SK-MEL-5 (cell line): Measurements from ENCODE around the gene PPP2R2B. TPM values are rescaled to one million over a fixed set of nuclear protein-coding genes. Genes with fewer than 3 reads are reported as not detected.

ENCODE experiments used
- DNase-seq: peaks from one replicate; pipeline ENCODE4 v3.0.0-alpha.2; 2016; ENCODE audit warnings: low read depth, low spot score
- in situ Hi-C: cut with HindIII; loops from 2 replicates; pipeline ENCODE4 v1.10.0; 2016; ENCODE audit warnings: low sequenced_read_pairs, high pct_unique_total_duplicates, low pct_unique_long_range_greater_than_20kb
- total RNA-seq: library from RNA; depleted of rRNA; stranded (reverse); fragments of >200 nt; shearing (Covaris generic); gene quantifications from 2 replicates; pipeline ENCODE4 v1.2.3, GENCODE V29; 2014

The PPP2R2B gene
- total RNA-seq, 1 experiment from 2014 or later, result not detected

DNA sequence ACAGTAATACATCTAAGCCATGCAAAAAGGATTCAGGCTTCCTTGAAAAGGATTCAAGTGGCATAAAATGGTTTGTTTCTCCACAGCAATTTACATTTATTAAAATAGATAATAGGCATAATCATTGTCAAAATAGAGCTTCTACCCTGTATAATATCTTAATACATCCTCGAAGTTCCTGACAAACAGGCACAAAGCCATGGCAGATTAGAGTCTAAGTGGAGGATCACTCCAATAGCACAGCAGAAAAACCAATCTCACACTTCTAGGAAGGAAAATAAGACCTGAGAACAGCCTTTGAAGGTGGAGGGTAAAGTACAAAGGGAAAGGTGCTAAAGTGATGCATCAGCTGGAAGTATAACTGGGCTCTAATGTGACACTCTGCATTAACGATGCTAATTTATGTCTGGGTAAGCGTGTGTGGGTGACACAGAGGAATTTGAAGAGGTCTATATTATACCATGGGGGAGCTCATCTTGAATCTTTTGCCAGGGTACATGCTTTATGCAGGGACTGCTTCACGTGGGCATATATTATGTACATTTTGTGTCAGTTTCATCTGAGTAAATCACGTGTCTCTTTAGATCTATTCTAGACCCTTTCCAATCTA, 28.8 kb downstream of the PPP2R2B start:
- in situ Hi-C loops, result no loop called here
- no peak for DNase-seq

DNA sequence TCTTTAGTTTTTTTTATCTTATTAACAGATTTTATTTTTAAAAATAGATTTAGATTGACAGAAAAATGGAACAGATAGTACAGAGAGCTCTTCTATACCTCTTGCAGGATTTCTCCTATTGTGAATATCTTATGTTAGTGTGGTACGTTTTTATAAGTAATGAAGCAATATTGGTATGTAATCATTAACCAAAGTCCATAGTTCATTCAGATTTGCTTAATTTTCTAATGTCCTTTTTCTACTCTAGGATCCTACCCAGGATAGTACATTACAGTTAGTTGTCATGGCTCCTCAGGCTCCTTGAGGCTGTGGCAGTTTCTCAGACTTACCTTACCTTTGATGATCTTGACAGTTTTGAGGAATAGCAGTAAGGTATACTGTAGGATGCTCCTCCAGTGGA, 30.4 kb downstream of the PPP2R2B start:
- in situ Hi-C loops, result no loop called here
- DNase-seq, result no peak

DNA sequence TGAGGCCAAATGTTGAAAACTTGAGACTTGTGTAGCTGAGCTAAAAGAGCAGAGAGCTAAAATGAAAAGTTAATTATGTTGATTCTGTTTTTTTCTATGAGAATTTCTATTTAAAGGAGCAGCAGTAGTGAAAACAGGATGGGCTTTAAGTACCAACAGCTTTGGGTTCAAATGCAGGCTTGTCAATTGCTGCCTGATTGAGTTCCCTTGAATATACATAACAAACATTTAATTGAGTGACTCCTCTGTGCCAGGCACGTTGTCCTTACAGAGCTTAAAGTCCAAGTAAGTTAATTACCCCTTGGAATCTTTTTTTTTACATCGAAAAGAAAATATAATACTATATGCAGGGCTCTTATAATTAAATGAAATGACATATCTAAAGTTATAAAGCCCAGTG, 38.5 kb downstream of the PPP2R2B start:
- no peak for DNase-seq
- in situ Hi-C loops, result no loop called here

DNA sequence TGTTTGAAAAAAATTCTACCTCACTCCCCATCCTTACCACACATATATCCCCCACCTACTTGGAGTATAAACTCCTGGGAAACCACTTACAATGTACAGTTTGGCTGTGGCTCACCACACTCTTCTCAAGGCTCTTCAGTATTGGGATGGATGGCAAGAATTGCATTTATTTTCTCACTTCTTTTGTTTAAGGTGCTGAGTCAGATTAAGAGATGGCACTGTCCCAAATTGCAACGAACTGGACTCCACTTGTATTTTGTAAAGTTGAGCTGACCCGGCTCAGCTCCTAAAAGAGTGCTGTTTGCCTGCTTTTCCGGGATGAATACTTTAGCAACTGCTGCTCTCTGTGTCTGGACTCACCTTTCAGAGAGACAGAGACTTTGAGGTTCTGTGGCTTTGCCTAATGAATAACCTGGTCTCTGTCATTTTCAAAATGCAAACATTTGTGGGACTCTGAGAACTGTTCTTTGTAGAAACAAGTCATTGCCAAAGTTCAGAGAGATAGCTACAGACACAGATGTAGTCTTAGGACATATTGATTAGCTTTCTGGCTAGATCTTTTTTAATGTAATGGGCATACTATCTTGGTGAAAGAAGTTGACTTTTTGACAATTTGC, 42.2 kb downstream of the PPP2R2B start:
- in situ Hi-C loops, result no loop called here
- DNase-seq, result no peak

DNA sequence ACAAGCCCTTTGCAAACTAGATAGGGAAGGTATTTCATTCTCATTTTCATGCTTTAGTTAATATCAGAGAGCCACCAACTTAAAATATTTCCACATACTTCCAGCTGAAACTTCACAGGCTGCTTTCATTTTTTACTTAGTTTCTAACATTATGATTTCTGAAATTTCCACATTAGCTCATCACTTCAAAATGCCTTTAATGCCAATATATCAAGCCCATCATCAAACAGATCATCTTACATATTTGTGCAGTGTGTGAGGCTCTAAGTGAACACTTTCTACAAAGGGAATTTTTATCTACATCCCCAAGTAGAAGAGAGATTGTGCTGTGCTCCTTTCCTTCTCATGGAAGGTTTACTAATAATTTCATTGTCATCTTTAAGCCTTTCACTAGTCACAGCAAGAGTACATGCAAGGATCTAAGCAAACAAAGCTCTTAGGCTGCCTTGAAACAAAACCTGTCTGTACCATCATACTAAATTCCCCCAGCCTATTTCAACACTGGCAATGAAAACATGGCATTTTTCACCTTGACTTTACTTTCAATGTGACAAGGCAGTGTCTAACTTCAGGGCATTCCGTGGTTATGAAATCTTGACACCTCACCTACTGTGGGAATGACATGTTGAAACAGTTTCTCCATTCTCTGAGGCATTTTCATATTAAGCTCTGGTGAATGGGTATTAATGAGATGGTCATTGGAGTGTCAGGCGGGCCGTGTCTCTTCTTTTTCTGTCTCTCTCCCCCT, 45.4 kb downstream of the PPP2R2B start:
- in situ Hi-C loops, result no loop called here
- DNase-seq, result no peak

DNA sequence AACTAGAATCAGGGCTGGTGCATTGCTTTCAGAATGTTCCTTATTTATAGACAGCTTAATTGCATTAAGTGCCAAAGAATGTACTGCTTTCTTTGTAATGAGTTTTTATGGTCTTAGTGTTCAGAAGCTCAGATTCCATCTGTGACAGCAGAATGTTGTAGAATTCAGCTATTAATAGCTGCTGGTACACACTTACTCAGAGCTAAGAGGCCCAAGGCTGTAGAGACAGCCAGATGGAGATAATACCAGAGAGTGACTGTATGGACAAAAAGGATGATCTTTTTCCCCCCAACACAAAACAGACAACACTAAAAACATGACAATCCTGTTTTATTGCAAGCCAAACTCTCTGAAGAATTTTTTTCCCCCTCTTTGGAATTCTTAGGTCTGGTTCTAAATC, 50.2 kb downstream of the PPP2R2B start:
- DNase-seq, result no peak
- in situ Hi-C loops, result no loop called here

DNA sequence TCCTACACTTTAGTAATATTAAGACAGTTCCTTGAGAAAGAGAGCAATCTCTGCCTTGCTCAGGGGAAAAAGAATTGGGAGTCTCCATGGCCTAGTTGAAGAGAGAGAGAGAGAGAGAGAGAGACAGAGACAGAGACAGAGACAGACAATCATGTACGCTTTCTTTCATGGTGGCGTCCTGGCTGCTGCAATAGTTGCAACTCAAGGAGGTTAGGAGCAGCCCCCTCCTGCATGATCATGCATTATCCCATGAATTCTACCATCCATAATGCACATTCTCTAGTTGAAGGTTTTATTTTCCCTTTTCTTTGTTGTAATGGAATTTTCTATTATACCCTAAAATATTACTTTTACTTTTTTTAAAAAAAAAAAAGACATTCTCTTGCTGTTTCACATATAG, 50.7 kb downstream of the PPP2R2B start:
- in situ Hi-C loops, result no loop called here
- DNase-seq, result no peak

DNA sequence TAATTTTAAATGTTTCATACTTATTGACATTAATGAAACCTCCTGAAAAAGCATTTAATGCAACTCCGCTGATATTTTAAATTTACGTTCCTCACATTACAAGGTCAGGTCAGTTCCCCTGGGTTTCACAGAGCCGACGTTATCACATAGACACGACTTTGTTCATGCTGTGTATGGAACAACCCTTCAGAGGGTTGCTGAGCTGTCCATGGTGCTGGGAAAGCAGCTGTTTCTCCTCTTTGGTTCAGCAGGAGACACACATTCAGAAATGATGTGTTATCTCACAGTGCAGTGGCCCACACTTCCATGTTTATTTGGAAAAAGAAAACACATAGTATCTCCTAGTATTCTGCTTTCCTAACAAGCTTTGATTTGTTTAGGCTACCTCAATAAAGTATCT, 53.5 kb downstream of the PPP2R2B start:
- in situ Hi-C loops, result no loop called here
- peak; percentile 32 for DNase-seq

DNA sequence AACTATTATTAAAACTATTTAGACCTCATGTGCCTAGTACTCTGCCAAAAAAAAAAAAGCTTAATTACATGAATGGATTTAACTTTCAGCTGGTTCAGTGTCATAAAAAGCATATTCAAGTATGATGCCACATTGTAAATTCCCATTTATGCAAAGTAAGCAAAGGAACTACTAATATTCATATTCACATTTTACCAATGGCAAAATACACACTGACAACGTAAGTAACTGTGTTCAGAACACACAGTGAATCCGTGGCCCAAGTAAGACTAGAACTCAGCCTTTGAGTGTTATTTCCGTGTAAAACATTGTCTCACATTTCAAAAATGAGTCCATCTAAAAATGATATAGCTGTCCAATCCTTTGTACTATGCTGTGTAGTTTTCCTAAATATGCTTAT, 56.8 kb downstream of the PPP2R2B start:
- no peak for DNase-seq
- in situ Hi-C loops, result no loop called here

DNA sequence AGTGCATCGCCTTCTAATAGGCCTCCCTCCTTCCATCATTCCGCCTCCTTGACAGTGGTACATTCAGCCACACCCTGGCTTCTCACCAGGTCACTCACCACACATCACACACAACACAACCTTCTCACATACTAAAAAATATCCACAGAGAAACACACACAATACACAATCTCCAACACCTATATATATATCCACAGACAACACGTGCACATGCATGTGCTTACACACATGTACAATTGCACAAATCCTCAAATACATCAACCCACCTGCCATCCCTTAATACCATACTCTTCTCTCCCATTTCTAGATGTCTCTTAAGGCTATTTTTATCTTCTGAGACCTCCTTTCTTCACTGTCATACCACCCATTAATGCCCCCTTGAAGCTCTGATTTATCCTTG, 57.6 kb downstream of the PPP2R2B start:
- DNase-seq, result no peak
- in situ Hi-C loops, result no loop called here

DNA sequence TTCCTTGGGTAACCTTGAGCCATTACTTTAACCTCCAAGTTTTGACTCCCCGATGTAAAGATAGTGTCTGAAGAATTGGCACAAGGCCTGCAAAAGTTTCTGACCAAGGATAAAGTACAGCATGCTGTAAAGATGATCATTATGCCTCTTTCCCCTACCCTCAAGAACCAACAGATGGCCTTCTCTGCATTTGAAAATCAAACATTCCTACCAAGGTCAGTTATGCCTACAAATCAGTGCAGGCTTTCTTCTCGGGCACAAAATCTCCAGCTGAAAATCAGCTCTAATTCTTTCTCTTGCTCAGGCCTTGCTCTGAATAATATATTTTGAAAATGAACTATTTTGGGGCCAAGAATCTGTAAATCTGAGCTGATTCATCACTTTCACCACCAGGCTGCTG, 59.7 kb downstream of the PPP2R2B start:
- in situ Hi-C loops, result no loop called here
- no peak for DNase-seq

DNA sequence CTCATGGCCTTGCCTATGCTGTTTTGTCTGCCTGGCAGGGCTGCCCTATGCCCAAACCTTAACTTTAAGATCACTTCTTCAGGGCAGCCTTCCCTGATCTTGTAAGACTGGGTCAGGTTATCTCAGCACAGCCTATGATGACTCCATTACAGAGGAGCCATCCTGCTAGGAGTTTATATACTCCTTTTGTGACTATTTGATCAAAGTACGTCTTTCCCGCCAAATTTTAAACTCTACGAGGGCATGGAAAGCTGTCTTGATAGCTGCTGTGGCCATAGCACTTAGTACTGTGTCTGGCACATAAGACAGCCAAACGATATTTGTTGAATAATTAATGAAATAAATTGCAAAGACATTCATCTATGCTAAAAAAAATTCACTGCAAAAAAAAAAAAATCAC, 60.6 kb downstream of the PPP2R2B start:
- DNase-seq, result no peak
- in situ Hi-C loops, result no loop called here

DNA sequence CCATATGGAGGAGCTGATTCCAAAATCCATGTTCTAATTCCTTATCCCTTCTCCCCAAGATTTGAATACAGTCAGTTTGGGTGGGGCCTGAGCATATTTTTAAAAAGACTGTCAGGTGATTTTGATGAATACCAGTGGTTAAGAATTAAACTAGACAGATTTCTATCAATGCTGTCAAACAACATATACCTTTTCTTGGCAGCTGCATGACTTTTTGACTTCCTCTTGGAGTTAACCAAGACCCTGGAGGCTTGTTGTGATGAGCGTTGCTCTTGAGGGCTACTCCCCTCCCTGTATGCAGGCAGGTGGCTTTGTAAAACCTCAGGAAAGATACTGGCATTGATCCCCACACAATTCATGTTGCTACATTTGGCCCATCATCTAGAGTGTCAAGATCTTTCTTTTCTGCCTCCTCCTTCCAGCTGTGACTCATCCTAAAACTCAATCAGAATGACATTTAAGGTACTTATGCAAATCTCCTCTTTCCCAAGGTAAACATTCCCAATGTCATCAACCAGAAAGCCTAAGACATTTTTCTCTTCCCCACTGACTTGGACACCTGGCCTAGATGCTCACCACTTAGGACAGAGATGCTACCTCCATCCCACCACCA, 61.7 kb downstream of the PPP2R2B start:
- in situ Hi-C loops, result no loop called here
- no peak for DNase-seq

DNA sequence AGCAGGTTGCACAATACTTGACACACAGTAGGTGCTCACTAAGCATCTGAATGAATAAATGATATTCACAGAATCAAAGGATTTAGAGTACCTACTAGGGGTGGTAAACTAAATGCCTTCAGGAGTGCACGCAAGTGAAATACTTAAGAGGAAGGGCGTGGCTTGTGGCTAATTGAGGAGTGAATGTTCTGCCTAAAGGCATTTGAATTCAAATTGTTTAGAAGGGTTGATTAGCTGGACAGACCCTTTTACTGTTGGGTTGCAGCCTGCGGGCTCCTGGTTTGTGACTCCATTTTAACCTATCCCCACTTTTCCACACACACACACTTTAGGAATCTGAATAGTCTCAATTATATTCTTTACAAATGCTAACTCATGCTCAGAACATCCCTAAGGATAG, 63.1 kb downstream of the PPP2R2B start:
- DNase-seq, result peak; percentile 1
- in situ Hi-C loops, result no loop called here

DNA sequence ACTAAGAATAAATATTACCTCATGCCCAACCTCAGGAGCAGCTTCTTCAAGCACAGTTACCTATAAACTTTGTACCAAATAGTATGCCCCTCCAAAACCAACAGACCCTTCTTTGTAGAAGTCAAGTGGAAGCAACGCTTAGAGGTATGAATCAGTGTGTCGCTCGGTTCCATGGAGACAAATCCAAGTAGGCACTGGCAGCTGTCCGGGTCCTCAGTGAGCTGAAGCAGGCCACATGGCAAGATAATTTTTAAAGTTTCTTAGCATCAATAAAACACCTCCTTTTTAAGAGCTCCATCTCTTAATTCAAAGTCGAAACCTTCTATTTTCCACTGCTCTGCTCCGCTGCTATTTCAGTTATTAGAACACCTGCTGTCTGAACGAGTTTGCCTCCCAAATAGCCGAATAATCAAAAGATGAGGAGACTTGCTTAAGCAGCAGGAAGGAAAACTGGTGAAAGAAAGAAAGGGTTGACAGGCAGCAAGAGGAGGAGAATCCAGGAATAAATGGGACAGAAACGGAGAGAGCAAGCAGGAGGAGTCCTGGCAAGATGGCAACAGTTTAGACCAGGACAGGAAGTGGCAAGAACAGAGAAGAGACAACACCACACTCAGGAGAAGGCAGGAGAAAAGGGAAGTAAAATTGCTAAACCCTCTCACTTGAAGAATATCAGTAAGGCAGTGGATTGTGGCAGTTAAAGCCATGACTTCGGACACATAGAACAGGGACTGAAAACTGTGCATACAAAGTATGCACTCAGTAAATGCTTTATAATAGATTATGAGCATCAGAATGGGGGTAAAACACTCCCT, 65.0 kb downstream of the PPP2R2B start:
- no peak for DNase-seq
- in situ Hi-C loops, result no loop called here

DNA sequence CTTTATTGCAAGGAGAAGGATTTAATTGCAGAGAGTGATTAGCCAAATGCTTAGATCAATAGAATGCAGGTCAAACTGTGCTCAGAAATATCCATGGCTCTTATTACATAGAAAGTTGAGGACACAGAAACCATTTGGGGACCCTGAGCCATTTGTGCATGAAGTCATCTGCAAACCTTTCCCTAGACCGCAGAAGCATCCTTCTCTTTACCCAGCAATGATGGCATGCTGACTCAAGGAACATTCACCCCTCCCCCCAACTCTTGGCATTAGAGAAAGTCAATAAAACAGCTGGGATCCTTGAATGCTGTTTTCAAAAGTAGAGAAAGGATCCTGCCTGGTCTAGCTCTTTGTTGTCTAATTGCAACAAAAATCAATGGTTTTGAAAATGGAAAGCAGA, 73.5 kb downstream of the PPP2R2B start:
- no peak for DNase-seq
- in situ Hi-C loops, result no loop called here

DNA sequence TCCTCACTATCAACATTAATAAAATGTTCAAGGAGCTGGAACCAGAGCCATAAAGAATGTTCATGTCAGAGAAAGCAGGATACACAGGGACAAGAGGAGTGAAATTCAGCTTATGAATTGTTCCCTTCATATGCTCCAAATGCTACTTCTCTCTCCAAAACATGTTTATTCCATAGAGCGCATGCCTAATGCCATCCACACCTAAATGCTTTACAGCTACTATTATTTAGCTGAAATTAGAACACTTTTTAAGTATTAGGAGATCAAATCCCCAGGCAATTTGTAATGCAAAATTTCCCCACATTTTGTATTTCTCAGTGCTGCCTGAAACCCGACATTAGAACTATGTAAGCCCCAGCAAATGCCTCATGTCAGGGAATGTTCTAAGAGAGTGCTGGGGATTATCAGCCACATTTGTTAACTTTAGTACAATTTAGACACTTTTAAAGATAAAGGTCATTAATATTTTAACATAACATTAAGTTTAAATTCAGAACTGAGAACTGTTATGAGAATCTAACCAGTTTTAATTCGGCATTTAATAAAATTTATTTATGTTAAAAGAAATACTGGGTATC, 75.5 kb downstream of the PPP2R2B start:
- DNase-seq, result no peak
- in situ Hi-C loops, result no loop called here

DNA sequence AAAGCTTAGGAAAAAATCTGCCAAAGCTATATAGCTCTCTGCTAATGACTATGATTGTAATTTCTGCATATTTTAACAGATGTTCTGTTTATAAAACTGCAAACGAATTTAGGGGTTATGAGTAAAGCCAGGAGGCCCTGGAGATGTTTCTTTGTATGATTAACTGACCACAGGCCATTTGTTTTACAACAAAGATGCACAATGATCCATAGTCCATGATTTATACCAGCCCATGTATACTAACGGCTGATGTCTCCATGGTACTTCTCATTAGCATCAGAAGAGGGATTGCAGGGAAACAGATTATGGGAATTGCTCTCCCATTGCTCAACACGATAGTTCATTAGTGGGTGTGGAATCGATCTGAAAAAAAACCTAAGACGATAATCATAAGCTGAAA, 78.9 kb downstream of the PPP2R2B start:
- in situ Hi-C loops, result no loop called here
- DNase-seq, result no peak
